Measurements from ENCODE around the gene CHP2. TPM values are rescaled to one million over a fixed set of nuclear protein-coding genes. Genes with fewer than 3 reads are reported as not detected.
A peak's percentile ranks its signal among the peaks of the same experiment; 100 is the strongest.

The CHP2 gene
- total and polyA plus RNA-seq, 9 of the 15 experiments (the other 6 are each of a cell fraction or from before 2014, with no cell fraction given): 0.23 to 1.1 (median 0.80) TPM

DNA sequence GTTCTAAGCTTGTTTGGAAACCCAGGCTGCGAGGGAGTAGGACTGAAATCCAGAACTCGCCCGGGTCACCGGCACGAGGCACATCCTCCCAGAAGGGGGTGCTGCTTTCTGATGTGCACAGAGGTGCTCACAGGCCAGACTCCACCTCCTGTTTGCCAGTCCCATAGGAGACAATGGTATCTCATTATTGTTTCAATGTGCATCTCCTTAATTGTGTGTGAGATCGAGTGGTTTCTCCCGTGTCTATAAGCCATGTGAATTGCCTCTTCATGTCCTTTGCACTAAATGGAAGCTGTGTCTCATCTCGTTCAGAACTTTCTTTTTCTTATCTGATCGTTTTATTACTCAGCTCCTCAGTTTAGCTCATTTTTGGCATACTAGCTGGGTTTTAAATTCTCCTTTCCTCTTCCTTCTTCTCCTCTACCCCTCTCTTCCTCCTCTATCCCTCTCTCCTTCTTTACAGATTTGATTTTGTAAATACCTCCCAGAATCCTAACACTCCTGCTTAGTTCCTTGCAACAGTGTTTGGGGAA is 48.8 kb downstream of the CHP2 start (continued):
- TF ChIP-seq SOX6 (IDR thresholded peaks at IDR 0.05): peak; percentile 89
- TF ChIP-seq KHSRP (IDR thresholded peaks at IDR 0.05): peak; percentile 66
- TF ChIP-seq POLR2B (IDR thresholded peaks at IDR 0.05; ENCODE audit: low read depth, partially characterized antibody): peak; percentile 28
- TF ChIP-seq, protein P1, sequence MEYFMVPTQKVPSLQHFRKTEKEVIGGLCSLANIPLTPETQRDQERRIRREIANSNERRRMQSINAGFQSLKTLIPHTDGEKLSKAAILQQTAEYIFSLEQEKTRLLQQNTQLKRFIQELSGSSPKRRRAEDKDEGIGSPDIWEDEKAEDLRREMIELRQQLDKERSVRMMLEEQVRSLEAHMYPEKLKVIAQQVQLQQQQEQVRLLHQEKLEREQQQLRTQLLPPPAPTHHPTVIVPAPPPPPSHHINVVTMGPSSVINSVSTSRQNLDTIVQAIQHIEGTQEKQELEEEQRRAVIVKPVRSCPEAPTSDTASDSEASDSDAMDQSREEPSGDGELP (CRISPR knock-in tag; IDR thresholded peaks at IDR 0.05; ENCODE audit: borderline replicate concordance): peak; percentile 45; the same call in 1 of the 2 replicates
- TF ChIP-seq, protein P2, sequence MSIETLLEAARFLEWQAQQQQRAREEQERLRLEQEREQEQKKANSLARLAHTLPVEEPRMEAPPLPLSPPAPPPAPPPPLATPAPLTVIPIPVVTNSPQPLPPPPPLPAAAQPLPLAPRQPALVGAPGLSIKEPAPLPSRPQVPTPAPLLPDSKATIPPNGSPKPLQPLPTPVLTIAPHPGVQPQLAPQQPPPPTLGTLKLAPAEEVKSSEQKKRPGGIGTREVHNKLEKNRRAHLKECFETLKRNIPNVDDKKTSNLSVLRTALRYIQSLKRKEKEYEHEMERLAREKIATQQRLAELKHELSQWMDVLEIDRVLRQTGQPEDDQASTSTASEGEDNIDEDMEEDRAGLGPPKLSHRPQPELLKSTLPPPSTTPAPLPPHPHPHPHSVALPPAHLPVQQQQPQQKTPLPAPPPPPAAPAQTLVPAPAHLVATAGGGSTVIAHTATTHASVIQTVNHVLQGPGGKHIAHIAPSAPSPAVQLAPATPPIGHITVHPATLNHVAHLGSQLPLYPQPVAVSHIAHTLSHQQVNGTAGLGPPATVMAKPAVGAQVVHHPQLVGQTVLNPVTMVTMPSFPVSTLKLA (conservative IDR thresholded peaks at IDR 0.05): peak; percentile 61 to 71; a peak in 3 of 4 replicates
- peak in 1 of 2 experiments; percentile 21; a peak in 1 of 4 replicates for TF ChIP-seq KDM1A (IDR thresholded peaks at IDR 0.05)
- TF ChIP-seq KAT7 (CRISPR knock-in tag; IDR thresholded peaks at IDR 0.05; ENCODE audit: borderline replicate concordance): 0 out of 2 replicates have a peak, but pooled peaks have one; percentile 34
- TF ChIP-seq ESRRA (IDR thresholded peaks at IDR 0.05; ENCODE audit: borderline replicate concordance, low read depth): peak; percentile 45; the same call in 1 of the 2 replicates
- 0 out of 4 replicates have a peak, but pooled peaks of 1 of the 2 experiments have one; percentile 36 for TF ChIP-seq CSDE1 (IDR thresholded peaks at IDR 0.05)
- TF ChIP-seq ASH1L (IDR thresholded peaks at IDR 0.05; ENCODE audit: borderline replicate concordance, low read depth, partially characterized antibody): peak; percentile 63
- TF ChIP-seq PRPF4 (IDR thresholded peaks at IDR 0.05; ENCODE audit: insufficient read depth, low read depth, low read length, poor library complexity, severe bottlenecking): no peak
- TF ChIP-seq ZNF384 (IDR thresholded peaks at IDR 0.05; ENCODE audit: low read depth, low read length): 0 out of 2 replicates have a peak, but pooled peaks have one; percentile 19
- TF ChIP-seq LARP7 (IDR thresholded peaks at IDR 0.05): peak; percentile 70; the same call in 1 of the 2 replicates
- TF ChIP-seq, protein P3, sequence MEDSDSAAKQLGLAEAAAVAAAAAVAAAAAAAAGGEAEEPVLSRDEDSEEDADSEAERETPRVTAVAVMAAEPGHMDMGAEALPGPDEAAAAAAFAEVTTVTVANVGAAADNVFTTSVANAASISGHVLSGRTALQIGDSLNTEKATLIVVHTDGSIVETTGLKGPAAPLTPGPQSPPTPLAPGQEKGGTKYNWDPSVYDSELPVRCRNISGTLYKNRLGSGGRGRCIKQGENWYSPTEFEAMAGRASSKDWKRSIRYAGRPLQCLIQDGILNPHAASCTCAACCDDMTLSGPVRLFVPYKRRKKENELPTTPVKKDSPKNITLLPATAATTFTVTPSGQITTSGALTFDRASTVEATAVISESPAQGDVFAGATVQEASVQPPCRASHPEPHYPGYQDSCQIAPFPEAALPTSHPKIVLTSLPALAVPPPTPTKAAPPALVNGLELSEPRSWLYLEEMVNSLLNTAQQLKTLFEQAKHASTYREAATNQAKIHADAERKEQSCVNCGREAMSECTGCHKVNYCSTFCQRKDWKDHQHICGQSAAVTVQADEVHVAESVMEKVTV (CRISPR knock-in tag; IDR thresholded peaks at IDR 0.05): peak; percentile 78
- TF ChIP-seq MTF1 (CRISPR knock-in tag; IDR thresholded peaks at IDR 0.05; ENCODE audit: borderline replicate concordance): no peak
- TF ChIP-seq MEF2A (IDR thresholded peaks at IDR 0.05; ENCODE audit: control insufficient read depth, low read depth, low read length): no peak
- 0 out of 2 replicates have a peak, but pooled peaks have one; percentile 19 for TF ChIP-seq TAL1 (IDR thresholded peaks at IDR 0.05)
- TF ChIP-seq, protein P4, sequence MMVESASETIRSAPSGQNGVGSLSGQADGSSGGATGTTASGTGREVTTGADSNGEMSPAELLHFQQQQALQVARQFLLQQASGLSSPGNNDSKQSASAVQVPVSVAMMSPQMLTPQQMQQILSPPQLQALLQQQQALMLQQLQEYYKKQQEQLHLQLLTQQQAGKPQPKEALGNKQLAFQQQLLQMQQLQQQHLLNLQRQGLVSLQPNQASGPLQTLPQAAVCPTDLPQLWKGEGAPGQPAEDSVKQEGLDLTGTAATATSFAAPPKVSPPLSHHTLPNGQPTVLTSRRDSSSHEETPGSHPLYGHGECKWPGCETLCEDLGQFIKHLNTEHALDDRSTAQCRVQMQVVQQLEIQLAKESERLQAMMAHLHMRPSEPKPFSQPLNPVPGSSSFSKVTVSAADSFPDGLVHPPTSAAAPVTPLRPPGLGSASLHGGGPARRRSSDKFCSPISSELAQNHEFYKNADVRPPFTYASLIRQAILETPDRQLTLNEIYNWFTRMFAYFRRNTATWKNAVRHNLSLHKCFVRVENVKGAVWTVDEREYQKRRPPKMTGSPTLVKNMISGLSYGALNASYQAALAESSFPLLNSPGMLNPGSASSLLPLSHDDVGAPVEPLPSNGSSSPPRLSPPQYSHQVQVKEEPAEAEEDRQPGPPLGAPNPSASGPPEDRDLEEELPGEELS (CRISPR knock-in tag; IDR thresholded peaks at IDR 0.05; ENCODE audit: borderline replicate concordance): no peak
- peak; percentile 66 for TF ChIP-seq ARID1B (IDR thresholded peaks at IDR 0.05)
- 0 out of 2 replicates have a peak, but pooled peaks have one; percentile 44 for TF ChIP-seq ZKSCAN1 (IDR thresholded peaks at IDR 0.05; ENCODE audit: low read depth, low read length)
- 0 out of 2 replicates have a peak, but pooled peaks have one; percentile 21 for TF ChIP-seq GATAD2A (IDR thresholded peaks at IDR 0.05)
- no peak for TF ChIP-seq U2AF2 (optimal IDR thresholded peaks at IDR 0.05; ENCODE audit: low read depth, low read length)
- TF ChIP-seq BACH1 (tag; IDR thresholded peaks at IDR 0.05): no peak
- no peak for TF ChIP-seq STAT5A (IDR thresholded peaks at IDR 0.05; ENCODE audit: borderline replicate concordance, low read length)

All from K562 (cell line).